Measurements from ENCODE around the gene GALNTL6. TPM values are rescaled to one million over a fixed set of nuclear protein-coding genes. Genes with fewer than 3 reads are reported as not detected.
"Not testable (repeated sequence)": the region's sequence is repeated elsewhere in the genome, so short reads cannot be mapped to it uniquely, and the experiment has no call there.

The GALNTL6 gene
- total and polyA plus RNA-seq, 4 donors = 0.08 to 0.09 (median 0.09) TPM; not detected in 1

DNA sequence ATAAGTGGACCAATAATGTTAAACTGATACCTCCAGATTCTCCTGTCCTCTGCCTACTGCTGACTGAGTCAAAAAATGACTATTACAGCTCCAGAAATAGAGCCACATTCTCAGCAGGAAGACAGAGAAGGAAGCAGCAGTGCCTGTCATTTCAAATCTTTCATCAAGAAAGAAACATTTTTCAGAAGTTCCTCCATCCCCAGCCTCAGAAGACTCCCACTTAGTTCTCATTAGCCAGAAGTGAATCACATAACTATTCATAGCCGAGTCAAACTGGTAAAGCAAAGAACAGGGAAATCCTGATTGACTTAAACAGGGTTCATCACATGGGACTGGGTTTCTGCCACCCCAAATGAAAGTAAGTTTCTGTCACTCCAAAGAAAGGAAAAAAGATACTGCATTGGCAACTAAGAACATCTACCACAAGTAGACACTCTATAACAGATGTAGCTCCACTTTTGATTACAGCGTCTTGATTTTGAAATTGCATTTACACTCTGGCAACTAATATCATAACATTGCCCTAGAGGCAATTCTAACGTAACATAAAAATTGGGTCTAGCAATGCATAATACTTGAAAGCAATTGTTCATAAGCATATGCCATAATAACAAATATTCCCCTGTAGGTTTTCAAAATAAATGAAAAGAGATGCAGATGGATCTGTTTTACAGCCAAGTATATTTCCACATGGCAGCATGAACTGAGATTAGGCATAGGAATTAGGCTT, 599.8 kb downstream of the GALNTL6 start:
- TF ChIP-seq, protein P1, sequence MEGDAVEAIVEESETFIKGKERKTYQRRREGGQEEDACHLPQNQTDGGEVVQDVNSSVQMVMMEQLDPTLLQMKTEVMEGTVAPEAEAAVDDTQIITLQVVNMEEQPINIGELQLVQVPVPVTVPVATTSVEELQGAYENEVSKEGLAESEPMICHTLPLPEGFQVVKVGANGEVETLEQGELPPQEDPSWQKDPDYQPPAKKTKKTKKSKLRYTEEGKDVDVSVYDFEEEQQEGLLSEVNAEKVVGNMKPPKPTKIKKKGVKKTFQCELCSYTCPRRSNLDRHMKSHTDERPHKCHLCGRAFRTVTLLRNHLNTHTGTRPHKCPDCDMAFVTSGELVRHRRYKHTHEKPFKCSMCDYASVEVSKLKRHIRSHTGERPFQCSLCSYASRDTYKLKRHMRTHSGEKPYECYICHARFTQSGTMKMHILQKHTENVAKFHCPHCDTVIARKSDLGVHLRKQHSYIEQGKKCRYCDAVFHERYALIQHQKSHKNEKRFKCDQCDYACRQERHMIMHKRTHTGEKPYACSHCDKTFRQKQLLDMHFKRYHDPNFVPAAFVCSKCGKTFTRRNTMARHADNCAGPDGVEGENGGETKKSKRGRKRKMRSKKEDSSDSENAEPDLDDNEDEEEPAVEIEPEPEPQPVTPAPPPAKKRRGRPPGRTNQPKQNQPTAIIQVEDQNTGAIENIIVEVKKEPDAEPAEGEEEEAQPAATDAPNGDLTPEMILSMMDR (IDR thresholded peaks at IDR 0.05; ENCODE audit: control extremely low read depth, extremely low read depth) = no peak
- no peaks in the 10 kb centered on the region for H3K4me1 ChIP-seq (ENCODE audit: control insufficient read depth in 5 of 5, insufficient read depth in 5 of 5, low read length in 5 of 5)
- H3K27me3 ChIP-seq (ENCODE audit: control insufficient read depth in 3 of 3, insufficient read depth in 3 of 3, low read length in 2 of 3) = no peaks in the 10 kb centered on the region
- no peak for DNase-seq
- no peak overlapping the region for H3K4me3 ChIP-seq
- WGBS, 2 donors = 74 to 82% methylated on average over 3 of the region's 3 CpGs
- H3K36me3 ChIP-seq (ENCODE audit: control insufficient read depth in 4 of 4, insufficient read depth in 4 of 4, low read length in 4 of 4) = no peaks in the 10 kb centered on the region
- no peak for ATAC-seq (ENCODE audit: insufficient read depth, low FRiP score)
- H3K27ac ChIP-seq (ENCODE audit: low read depth in 1 of 2, low read length in 1 of 2) = no peak overlapping the region
- H3K9me3 ChIP-seq (ENCODE audit: control insufficient read depth in 4 of 4, insufficient read depth in 3 of 4, low read length in 3 of 4) = no peaks in the 10 kb centered on the region
- no peak overlapping the region for H3K9ac ChIP-seq (ENCODE audit: insufficient read depth in 1 of 2, low read length in 2 of 2)

DNA sequence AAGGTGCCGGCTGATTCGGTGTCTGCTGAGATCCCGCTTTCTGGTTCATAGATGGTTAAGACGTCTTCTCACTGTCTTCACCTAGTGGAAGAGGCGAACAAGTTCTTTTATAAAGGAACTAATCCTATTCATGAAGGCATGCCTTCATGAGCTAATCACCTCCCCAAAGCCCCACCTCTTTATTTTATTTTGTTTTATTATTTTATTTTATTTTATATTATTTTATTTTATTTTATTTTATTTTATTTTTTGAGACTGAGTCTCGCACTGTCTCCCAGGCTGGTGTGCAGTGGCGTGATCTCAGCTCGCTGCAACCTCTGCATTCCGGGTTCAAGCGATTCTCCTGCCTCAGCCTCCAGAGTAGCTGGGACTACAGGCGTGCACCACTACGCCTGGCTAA, 615.8 kb downstream of the GALNTL6 start:
- WGBS, 2 donors = 96 to 97% methylated on average over 12 of the region's 12 CpGs
- not testable (repeated sequence) for H3K4me3 ChIP-seq; DNase-seq; H3K4me1 ChIP-seq (ENCODE audit: control insufficient read depth in 5 of 5, insufficient read depth in 5 of 5, low read length in 5 of 5); H3K27ac ChIP-seq (ENCODE audit: low read depth in 1 of 2, low read length in 1 of 2); ATAC-seq (ENCODE audit: insufficient read depth, low FRiP score); H3K9ac ChIP-seq (ENCODE audit: insufficient read depth in 1 of 2, low read length in 2 of 2); H3K27me3 ChIP-seq (ENCODE audit: control insufficient read depth in 3 of 3, insufficient read depth in 3 of 3, low read length in 2 of 3); H3K9me3 ChIP-seq (ENCODE audit: control insufficient read depth in 4 of 4, insufficient read depth in 3 of 4, low read length in 3 of 4); H3K36me3 ChIP-seq (ENCODE audit: control insufficient read depth in 4 of 4, insufficient read depth in 4 of 4, low read length in 4 of 4)

DNA sequence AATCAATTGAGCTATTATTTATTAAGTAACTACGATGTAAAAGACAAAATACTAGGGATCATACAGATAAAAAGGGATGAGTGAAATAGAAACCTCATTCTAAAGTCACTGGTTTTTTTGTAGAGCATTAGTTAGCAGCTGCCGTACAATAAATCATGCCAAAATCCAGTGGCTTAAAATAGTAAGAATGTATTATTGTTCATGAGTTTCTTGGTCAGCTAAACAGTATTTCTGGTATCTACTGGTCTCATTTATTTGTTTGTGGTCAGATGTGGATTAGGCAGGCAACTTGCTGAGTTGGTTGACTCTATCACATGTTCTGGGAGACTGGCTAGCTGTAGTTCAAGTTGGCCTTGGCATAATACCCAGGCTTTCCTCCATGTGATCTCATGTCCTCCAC, 667.3 kb downstream of the GALNTL6 start:
- H3K36me3 ChIP-seq (ENCODE audit: control insufficient read depth in 4 of 4, insufficient read depth in 4 of 4, low read length in 4 of 4) = no peaks in the 10 kb centered on the region
- ATAC-seq (ENCODE audit: insufficient read depth, low FRiP score) (no peak), DNase-seq (no peak)
- 87 to 92% methylated on average over 2 of the region's 2 CpGs for WGBS, 2 donors
- TF ChIP-seq, protein P1 (IDR thresholded peaks at IDR 0.05; ENCODE audit: control extremely low read depth, extremely low read depth) = no peak
- H3K9ac ChIP-seq (ENCODE audit: insufficient read depth in 1 of 2, low read length in 2 of 2) = no peak overlapping the region
- H3K4me3 ChIP-seq = no peak overlapping the region
- peaks cover 0 to 6% (median 2%) of the 10 kb centered on the region in 4 donors for H3K9me3 ChIP-seq (ENCODE audit: control insufficient read depth in 4 of 4, insufficient read depth in 3 of 4, low read length in 3 of 4)
- H3K4me1 ChIP-seq (ENCODE audit: control insufficient read depth in 5 of 5, insufficient read depth in 5 of 5, low read length in 5 of 5) = no peaks in the 10 kb centered on the region
- no peak overlapping the region for H3K27ac ChIP-seq (ENCODE audit: low read depth in 1 of 2, low read length in 1 of 2)
- no peaks in the 10 kb centered on the region for H3K27me3 ChIP-seq (ENCODE audit: control insufficient read depth in 3 of 3, insufficient read depth in 3 of 3, low read length in 2 of 3)

DNA sequence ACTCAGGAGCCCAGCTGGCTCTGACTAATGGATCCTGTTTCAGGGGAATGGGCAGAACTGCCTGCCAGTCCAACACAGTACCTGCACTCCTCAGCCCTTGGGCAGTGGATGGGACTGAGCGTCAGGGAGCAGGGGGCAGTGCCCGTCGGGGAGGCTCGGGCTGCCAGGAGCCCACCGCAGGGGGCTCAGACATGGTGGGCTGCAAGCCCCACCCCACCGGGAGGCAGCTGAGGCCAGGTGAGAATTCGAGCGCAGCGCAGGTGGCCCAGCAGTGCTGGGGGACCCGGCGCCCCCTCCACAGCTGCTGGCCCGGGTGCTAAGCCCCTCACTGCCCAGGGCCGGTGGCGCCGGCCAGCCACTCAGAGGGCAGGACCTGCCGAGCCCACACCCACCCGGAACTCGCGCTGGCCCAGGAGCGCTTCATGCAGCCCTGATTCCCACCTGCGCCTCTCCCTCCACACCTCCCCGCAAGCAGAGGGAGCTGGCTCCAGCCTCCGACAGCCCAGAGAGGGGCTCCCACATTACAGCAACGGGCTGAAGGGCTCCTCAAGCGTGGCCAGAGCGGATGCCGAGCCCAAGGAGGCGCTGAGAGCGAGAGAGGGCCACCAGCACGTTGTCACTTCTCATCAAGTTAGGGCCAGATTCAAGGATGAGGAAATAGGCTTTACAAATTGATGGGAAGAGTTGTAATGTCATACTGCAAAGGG, 668.8 kb downstream of the GALNTL6 start:
- DNase-seq (no peak), ATAC-seq (ENCODE audit: insufficient read depth, low FRiP score) (no peak)
- Histone ChIP-seq H3K36me3 (ENCODE audit: control insufficient read depth in 4 of 4, insufficient read depth in 4 of 4, low read length in 4 of 4) (no peaks in the 10 kb centered on the region), H3K4me1 (ENCODE audit: control insufficient read depth in 5 of 5, insufficient read depth in 5 of 5, low read length in 5 of 5) (no peaks in the 10 kb centered on the region), H3K4me3 (no peak overlapping the region), H3K9ac (ENCODE audit: insufficient read depth in 1 of 2, low read length in 2 of 2) (no peak overlapping the region), H3K27me3 (ENCODE audit: control insufficient read depth in 3 of 3, insufficient read depth in 3 of 3, low read length in 2 of 3) (no peaks in the 10 kb centered on the region), H3K27ac (ENCODE audit: low read depth in 1 of 2, low read length in 1 of 2) (no peak overlapping the region), H3K9me3 (ENCODE audit: control insufficient read depth in 4 of 4, insufficient read depth in 3 of 4, low read length in 3 of 4) (peaks cover 0 to 6% (median 2%) of the 10 kb centered on the region in 4 donors)
- TF ChIP-seq, protein P1 (IDR thresholded peaks at IDR 0.05; ENCODE audit: control extremely low read depth, extremely low read depth) = no peak
- WGBS, 2 donors = 90 to 95% methylated on average over 30 of the region's 30 CpGs
